Type B pancreatic cell (in vitro differentiated cells): ENCODE data around the gene KIF15. TPM values are rescaled to one million over a fixed set of nuclear protein-coding genes. Genes with fewer than 3 reads are reported as not detected.

Experiments used
- DNase-seq: peaks from one replicate; pipeline ENCODE4 v3.0.0; 2021; ENCODE audit warnings: mixed read lengths; ENCODE audit not compliant: unreplicated experiment; ENCODE audit errors: extremely low spot score
- H3K27ac Mint-ChIP-seq: 2 replicates; pipeline ENCODE4 v1.8.0; 2021; ENCODE audit warnings: mild to moderate bottlenecking, mixed read lengths
- H3K27me3 Mint-ChIP-seq: 2 replicates; pipeline ENCODE4 v1.8.0; 2021; ENCODE audit warnings: mixed read lengths
- H3K36me3 Mint-ChIP-seq: 2 replicates; pipeline ENCODE4 v1.8.0; 2021; ENCODE audit warnings: mixed read lengths
- H3K4me1 Mint-ChIP-seq: one replicate; pipeline ENCODE4 v1.8.0; 2021; ENCODE audit warnings: mixed read lengths; ENCODE audit not compliant: unreplicated experiment
- H3K4me3 Mint-ChIP-seq: 2 replicates; pipeline ENCODE4 v1.8.0; 2021; ENCODE audit warnings: mild to moderate bottlenecking, mixed read lengths
- H3K9me3 Mint-ChIP-seq: 2 replicates; pipeline ENCODE4 v1.8.0; 2021; ENCODE audit warnings: mixed read lengths
- total RNA-seq: library from RNA; stranded (reverse); gene quantifications from 2 replicates; pipeline ENCODE4 v1.2.1, GENCODE V29; 2021; ENCODE audit warnings: low replicate concordance
- TF ChIP-seq, protein P1 (sequence below): fragments of 200-600 bp; sonication (generic); conservative IDR thresholded peaks from 2 replicates; pipeline ENCODE4 v1.5.0; 2021; ENCODE audit warnings: antibody characterized with exemption, mild to moderate bottlenecking

KIF15 gene
- total RNA-seq, 1 donor from 2014 or later, result 24.8 TPM

DNA sequence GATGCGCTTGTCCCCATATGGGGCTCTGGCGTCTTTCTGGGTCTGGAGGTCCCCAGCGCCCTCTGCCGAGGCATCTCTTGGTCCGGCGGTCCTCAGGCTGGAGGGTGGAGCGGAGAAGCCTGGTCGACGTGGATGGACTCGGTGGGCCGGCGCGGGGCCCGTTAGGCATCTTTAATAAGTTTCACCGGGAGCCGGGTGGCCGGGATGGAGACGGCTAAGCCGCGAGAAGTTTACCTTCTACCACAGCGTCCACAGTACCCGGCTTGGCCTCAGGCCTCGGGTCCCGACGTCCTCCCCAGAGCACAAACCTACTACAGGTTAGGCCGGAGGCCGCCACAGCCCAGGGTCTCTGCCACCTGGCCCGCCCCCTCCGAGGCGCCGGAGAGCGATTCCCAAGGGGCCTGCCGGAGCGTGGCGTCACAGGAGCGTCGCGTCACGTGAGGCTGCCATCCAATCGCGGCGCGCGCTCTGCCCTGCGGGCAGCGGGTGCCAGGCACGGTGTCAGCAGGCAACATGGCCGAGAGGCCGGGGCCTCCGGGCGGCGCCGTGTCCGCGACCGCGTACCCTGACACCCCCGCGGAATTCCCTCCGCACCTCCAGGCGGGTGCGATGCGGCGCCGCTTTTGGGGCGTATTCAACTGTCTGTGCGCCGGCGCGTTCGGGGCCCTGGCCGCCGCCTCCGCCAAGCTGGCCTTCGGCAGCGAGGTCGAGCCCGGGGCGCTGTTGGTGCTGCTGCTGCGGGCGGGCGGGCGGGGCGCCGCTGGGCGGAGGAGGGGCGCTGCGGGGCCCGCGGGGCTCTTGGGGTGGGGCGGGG is 100.0 kb downstream of the KIF15 start, which contains the start of gene TMEM42:
TMEM42 (plus strand) TSS at position 501 of the 814 bp plus-strand sequence; CDS start at position 514, 13 bp downstream.
- TF ChIP-seq, protein P1, sequence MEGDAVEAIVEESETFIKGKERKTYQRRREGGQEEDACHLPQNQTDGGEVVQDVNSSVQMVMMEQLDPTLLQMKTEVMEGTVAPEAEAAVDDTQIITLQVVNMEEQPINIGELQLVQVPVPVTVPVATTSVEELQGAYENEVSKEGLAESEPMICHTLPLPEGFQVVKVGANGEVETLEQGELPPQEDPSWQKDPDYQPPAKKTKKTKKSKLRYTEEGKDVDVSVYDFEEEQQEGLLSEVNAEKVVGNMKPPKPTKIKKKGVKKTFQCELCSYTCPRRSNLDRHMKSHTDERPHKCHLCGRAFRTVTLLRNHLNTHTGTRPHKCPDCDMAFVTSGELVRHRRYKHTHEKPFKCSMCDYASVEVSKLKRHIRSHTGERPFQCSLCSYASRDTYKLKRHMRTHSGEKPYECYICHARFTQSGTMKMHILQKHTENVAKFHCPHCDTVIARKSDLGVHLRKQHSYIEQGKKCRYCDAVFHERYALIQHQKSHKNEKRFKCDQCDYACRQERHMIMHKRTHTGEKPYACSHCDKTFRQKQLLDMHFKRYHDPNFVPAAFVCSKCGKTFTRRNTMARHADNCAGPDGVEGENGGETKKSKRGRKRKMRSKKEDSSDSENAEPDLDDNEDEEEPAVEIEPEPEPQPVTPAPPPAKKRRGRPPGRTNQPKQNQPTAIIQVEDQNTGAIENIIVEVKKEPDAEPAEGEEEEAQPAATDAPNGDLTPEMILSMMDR, result no peak
- peak within 1 kb of the TSS; percentile 92 for H3K4me3 Mint-ChIP-seq
- no peaks in the 10 kb centered on the region for H3K27me3 Mint-ChIP-seq
- H3K4me1 Mint-ChIP-seq, result peaks cover 7% of the 10 kb centered on the region
- no peaks in the 10 kb centered on the region for H3K9me3 Mint-ChIP-seq
- DNase-seq, result peak; percentile 94
- H3K27ac Mint-ChIP-seq, result peak within 1 kb of the TSS; percentile 94
- H3K36me3 Mint-ChIP-seq, result peaks cover 4% of the 10 kb centered on the region

DNA sequence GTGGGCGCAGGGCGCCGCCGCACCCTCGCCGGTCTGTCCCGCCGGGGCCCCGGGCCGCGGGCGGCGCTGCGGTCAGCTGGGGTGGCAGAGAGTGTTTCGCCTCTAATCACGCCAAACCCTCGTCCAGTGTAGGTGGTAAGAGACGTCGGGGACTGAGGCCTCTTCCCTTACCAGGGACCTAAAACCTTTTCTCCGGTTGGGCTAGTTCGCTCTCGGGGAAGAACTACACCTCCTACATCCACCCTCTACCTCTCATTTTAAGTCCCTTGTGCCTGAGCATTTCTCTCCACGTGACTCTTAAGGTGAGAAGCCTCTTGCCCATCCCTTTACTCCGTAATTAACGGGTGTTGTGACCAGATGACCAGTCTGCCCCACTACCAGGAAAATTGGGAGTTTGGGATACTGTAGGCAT is 100.6 kb downstream of the KIF15 start:
- Mint-ChIP-seq H3K27ac (peak overlapping the region; percentile 92), H3K4me3 (peak overlapping the region; percentile 92), H3K27me3 (no peaks in the 10 kb centered on the region), H3K9me3 (peaks cover under 1% of the 10 kb centered on the region), H3K36me3 (peaks cover 8% of the 10 kb centered on the region), H3K4me1 (peaks cover 7% of the 10 kb centered on the region)
- TF ChIP-seq, protein P1, result no peak
- DNase-seq, result no peak

DNA sequence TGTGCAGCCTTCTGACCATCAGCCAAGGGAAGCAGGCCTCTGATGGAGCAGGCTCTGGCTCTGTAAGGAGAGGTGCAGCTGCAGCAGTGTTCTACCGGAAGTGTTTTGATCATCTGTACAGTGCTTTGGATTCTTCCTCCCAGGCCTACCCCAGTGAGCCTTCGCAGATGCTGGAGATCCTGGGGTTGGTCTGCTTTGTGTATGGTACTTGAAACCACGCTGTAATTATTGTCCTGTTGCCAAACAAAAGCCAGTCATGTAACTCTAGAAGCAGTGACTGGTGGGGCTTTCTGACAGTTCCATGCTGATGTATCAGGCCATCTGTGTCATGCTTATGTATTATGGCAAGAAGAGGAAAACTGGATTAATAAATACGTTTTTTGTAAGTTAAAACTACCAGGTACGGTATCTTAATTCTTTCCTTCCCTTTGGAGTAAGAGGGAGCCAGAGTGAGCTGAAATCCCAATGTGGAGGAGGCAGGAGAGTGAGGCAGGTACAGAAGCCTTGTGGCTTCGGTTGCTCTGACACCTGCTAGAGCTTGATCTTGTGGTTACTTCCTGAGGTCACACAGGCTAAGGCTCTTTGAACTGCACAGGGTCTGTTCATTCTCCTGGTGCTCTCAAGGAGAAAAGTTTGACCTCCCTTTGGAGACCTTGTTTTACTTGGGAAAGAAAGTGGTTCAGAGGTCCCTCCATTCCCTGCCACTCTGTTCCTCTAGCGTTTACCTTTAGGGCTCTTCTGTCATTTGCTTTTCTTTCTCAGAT is 103.9 kb downstream of the KIF15 start:
- H3K36me3 Mint-ChIP-seq, result peaks cover 15% of the 10 kb centered on the region
- no peak overlapping the region for H3K4me3 Mint-ChIP-seq
- no peaks in the 10 kb centered on the region for H3K27me3 Mint-ChIP-seq
- peaks cover 7% of the 10 kb centered on the region for H3K4me1 Mint-ChIP-seq
- no peak for DNase-seq
- H3K9me3 Mint-ChIP-seq, result peaks cover 5% of the 10 kb centered on the region
- TF ChIP-seq, protein P1, result no peak
- no peak overlapping the region for H3K27ac Mint-ChIP-seq

DNA sequence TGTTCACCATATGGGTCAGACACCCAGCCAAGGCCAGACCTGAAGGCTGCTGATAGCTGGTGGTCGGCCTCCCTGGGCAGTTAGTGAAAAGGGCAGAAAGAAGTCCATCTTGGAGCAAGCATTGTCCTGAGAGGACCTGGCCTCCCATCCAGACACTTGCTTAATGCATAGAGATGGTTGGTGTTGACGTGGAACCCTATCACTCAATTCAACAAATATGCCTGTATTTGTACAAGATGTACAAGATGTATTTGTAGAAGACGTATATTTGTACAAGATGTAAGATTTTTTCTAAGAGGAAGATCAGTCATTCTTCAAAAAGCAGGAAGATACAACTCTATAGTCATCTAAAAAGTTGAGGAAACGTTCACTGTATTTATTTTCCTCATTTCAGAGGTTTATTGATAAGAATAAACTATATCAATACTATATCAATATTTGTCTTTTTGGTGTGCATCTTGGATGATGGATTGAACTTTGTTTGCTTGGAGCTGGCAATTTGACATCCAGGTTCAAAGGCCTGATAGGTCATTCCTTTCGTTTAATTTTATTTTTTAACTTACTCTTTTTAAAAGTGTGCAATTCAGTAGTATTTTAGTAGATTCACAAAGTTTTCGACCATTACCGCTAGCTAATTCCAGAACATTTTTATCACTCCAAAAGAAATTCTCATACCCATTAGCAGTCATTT is 106.0 kb downstream of the KIF15 start:
- Mint-ChIP-seq H3K27me3 (no peaks in the 10 kb centered on the region), H3K27ac (no peak overlapping the region), H3K9me3 (peaks cover 5% of the 10 kb centered on the region), H3K36me3 (peaks cover 15% of the 10 kb centered on the region), H3K4me3 (no peak overlapping the region), H3K4me1 (peaks cover 4% of the 10 kb centered on the region)
- no peak for DNase-seq
- TF ChIP-seq, protein P1, result no peak

DNA sequence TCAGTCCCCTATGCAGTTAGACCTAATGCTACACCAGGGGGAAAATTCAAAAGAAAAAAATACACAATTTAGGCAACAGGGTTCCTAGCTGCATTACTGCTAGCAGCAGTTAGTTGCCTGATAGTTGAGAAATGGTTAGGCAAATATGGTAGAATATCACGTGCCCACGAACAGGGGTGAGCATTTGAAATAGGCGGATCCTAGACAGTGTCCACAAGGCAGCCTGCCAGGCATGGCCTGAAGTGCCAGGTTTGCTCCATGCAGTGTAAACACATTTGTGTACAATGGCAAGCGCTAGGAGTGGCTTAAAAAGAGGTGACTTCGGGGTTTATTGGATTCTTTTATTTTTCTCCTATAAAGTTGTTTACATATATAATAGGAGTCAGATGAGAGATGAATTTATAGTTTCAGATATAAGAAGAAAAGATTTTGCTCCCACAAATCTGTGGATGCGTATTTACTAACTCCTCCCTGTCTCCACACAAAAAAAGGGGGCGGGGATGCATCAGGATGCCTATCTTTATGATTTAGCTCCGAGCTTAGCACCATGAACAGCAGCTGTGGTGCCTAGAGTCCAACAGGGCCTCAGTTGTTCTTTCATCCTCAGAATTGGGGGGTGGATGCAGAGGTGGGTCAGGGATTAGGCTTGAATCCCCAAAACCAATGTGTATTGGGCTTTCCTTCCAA is 108.9 kb downstream of the KIF15 start:
- DNase-seq, result no peak
- Mint-ChIP-seq H3K27ac (no peak overlapping the region), H3K4me1 (no peaks in the 10 kb centered on the region), H3K4me3 (no peak overlapping the region), H3K27me3 (no peaks in the 10 kb centered on the region), H3K9me3 (peaks cover 5% of the 10 kb centered on the region), H3K36me3 (peaks cover 15% of the 10 kb centered on the region)
- TF ChIP-seq, protein P1, result no peak
